Renal pelvis (tissue), 4 donors: ENCODE measurements around the gene TLE1. TPM values are rescaled to one million over a fixed set of nuclear protein-coding genes. Genes with fewer than 3 reads are reported as not detected.

ENCODE experiments used
- DNase-seq: peaks from one replicate; pipeline ENCODE4 v3.0.0-alpha.2; 2013
- polyA plus RNA-seq, 3 donors: library from polyadenylated mRNA; unstranded; fragments of 120-200 nt; gene quantifications; one replicate each; pipeline ENCODE4 v1.2.1, GENCODE V29; 2013; ENCODE audit not compliant: insufficient read length in 3 of 3

Gene TLE1
- polyA plus RNA-seq, 3 donors, result 53.3 to 77.5 (median 67.6) TPM

DNA sequence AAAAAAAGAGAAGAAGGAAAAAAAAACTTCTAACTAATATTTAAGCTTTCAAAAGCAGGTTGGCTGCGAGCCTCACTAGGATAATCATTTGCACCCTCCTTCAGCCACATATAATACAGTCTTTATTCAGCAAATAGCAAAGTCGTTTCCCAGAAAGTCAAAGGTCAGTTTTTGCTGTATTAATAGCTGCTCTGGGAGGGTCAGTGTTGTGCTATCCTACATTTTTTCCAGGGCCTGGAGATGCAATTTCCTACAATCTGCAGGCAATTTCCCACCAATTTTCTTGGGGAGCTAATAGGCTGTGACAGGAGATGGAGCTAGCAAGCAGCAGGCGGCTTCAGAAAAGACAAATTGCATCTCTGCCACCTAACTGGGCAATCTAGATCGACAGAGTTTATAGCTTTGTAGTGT, 136.8 kb downstream of the TLE1 start:
- no peak for DNase-seq

DNA sequence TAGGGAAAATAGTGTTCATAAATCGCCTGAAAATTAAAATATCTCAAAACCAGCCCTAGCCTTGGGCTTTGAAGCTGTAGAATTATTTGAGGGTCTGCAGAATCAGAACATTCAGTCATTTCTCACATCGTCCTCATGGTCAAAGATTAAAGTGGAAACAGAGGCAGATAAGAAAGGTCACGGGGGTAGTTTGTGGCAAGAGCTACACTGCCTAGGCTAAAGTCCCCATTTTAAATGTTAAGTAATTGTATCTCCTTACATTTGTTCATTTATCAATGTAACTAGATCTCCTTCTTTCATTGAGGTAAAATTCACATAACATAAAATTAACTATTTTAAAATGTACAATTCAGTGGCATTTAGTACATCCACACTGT, 139.2 kb downstream of the TLE1 start:
- DNase-seq, result no peak

DNA sequence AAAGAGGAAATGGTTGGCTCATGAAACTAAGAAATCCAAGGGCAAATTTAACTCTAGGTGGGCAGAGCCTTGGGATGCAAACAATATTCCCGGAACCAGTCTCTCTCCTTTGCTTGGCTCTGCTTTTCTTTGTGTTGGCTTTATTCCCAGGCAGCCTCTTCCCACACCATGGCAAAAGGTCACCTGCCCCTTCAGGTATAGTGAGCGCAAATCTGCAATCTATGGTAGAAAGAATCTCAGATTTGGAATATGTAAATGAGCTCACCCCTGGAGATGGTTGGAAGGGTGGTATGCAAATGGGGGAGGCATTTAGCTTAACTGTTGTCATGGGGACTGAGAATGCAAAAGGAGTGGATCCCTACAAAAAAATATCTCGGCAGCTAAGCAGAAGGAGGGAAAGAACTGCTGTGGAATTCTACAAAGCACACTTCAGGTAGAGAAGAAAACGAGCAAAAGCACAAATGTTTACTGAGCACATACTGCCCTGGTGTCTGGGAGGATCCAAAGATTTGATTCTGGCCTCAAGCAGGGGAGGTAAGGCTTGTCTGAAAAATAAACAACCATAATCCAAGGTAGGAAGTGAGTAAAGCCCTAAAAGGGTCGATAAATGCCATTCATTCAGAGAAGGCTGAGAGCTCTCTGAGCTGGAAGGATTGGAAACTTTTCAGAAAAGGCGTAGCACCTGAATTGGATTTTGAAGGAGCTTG, 139.7 kb downstream of the TLE1 start:
- DNase-seq, result no peak

DNA sequence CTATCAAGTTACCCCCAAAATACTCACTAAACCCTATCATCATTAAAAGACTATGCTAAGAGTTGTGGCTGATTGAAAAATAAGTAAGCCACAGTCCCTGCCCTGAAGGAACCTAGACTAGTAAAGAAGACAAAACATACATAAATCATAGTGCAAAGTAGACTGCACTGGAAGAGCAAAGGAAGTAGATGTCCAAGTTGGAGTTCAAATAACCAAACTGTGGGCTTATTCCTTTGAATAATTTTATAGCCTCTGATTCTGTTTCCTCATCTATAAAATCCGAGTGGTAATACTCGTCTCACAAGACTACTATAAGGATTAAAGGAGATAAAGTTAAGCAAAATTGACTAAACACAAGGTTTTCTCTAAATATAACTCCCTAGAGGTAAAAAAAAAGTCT, 140.4 kb downstream of the TLE1 start:
- no peak for DNase-seq

DNA sequence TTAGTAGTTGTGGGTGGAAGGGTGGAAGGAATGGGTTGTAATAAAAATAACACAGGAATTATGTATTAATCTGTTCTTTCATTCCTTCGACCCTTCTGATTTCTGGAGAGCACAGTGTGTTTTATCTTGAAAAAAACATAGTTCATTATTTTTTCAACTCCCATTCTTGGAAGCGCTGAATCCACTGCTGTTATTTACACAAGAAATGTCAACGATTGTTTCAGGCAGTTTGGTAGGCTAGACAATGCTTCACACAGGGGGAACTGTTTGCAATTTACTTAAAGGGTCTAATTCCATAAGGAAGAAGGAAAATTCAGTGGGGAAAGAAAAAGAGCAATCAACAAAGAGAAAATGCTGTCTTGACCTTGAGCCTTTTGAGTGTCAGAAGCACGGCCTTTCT, 142.9 kb downstream of the TLE1 start:
- DNase-seq, result no peak

DNA sequence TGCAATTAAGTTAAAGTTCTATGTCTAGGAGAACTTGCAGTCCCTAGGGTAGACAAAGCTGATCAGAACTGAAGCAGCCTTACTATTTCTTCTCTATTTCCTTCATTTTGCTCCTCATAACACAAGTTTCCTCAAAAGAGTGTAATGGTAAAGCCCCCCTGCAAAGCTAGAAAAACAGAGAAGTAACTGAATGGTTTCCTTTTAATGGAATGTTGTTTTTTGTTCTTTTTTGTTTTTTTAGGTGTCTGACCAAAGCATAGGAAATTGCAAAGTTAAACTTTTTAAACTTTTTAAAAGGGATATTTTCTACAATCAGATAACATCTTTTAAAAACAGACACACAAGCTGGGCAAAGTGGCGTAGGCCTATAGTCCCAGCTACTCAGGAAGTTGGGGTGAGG, 145.7 kb downstream of the TLE1 start:
- no peak for DNase-seq

DNA sequence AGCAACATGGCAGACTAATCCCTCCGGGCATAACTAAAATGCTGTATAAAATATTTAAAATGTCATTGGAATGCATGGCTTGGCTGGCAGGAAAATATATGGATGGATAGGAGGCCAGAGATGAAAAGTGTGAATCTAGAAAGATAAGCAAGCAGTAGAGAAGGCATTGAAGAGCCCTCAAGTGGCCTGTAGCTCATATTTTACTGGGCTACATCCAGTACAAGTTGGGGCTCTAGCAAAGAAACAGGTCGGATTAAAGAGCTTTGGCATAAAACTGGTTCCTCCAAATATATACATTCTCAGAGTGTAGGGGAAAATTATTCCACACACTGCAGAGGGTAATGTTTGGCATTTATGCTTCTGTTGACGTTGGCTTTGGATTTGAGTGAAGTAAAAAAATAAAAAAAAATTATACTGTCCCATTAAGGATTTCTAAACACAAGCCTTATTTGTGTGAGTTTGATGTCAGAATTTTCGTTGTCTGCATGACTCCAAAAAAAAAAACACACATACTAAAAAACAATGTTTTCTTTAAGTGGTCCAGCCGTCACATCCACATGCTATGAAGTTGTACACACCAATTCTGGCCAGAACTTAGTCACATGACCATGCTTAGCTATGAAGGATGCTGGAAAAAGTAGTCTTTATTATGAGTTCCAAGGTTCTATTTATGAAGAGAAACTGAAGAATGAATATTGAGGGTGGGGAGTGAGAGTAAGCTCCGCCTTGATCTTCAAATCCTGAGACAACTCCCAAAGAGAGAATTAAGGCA, 147.0 kb downstream of the TLE1 start:
- DNase-seq, result no peak

DNA sequence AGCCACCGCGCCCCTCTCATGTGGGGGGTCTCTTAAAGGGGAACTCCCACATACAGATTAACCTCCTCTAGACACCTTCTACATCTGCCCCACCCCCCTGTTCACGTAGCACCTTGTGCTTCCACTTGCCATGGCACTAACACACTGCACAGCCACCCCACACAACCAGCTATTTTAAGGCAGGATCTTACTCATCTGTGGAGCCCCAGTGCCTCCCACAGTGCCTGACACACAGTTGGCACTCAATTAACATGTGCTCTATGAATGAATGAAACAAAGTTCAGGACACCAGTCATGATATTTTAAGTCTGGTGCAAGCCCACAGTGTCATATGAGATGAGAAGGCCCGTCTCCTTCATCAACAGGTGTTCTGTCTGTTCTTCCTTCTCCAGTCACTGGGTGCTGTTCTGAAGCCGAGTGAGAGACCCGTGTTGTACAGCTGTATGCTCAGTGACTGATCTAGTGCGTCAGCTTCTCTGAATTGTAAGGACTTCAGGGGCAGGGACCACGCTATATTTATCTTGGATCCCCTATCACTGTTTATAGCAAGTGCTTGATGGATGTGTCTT, 149.1 kb downstream of the TLE1 start:
- no peak for DNase-seq

DNA sequence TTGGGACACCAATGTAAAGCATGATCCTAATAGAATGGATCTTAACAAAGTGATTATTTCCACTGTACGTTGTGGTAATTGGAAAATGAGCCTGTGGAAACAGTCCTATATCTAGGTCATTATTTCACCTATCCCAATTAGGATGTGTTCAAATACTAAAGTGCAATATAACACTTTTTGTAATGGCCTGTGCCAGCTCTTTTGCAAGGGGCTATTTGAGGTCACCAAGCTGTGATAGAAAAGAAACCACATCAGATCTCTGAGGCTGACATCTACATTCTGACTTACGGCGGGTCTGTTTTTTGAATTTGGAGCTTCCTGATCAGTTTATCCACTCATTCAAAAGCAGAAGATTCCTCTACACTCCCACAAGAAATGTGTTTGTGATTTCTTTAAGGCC, 150.0 kb downstream of the TLE1 start:
- no peak for DNase-seq

DNA sequence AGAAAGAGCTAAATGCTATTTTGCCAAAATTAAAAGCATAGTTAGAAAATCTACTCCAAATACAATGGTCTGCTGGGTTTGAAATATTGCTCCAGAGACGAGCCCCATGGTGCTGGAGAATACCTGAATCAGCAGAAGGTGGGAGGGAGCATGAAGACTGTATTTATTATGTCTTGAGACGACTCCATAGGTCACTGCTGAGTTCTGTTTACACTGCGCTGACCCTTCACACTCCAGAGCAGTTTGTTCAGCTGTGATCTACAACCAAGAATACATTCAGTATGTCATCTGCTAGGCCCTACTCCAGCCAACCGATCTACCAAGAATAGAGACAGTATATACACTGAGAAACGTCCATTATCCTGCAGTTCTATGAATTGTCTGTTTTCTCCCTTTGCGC, 150.5 kb downstream of the TLE1 start:
- DNase-seq, result peak; percentile 73

DNA sequence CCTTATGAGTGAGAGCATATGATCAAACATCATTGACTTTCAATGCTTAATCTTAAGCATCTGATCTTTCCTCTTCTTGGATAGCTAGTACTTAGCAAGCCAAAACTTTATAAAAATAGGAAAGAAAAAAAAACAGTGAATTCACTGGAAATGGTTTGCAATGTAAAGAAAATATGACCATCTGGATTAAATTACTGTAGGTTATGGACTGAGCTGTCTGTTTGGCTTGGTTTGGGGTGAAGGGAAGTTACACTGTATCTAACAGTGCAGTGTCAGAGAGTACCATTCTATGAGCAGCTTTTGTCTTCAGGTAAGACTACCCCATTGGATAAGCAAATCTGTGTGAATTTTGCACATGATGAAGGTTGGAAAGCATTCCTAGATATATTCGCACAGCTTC, 151.4 kb downstream of the TLE1 start:
- no peak for DNase-seq

DNA sequence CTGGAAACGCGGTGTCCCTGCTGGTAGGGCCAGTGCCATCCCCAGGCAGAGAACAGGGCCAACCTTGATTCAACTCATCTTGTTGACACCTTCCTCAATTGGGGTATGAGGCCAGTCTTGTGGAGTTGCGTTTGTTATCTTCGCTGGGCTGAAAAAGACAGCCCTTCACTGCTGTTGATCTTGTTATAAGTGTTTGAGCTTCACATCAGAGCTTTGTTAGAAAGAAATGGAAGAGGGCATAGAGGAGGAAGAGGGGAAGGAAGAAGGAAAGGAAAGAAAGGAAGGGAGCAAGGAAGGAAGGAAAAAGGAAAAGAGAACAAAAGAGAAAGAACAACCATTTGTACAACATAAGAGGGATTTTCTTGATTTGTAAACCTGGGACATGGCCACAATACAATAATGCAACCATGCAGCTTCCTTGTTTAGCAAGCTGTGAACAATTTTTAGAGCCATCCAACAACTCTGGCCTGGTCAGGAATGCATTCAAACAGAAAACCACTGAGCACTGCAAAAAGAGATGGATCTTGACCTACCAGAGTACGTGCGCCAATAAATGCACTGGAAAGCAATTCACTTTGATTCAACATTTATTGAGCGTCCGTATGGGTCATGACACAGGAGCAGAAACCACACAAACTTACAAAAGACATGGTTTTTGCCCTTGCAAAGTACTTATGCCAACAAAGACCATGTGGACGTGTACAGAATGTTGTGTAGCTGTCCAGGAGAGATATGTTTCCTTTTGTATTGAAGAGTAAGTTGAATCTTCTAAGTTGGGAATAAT, 152.9 kb downstream of the TLE1 start:
- DNase-seq, result no peak

DNA sequence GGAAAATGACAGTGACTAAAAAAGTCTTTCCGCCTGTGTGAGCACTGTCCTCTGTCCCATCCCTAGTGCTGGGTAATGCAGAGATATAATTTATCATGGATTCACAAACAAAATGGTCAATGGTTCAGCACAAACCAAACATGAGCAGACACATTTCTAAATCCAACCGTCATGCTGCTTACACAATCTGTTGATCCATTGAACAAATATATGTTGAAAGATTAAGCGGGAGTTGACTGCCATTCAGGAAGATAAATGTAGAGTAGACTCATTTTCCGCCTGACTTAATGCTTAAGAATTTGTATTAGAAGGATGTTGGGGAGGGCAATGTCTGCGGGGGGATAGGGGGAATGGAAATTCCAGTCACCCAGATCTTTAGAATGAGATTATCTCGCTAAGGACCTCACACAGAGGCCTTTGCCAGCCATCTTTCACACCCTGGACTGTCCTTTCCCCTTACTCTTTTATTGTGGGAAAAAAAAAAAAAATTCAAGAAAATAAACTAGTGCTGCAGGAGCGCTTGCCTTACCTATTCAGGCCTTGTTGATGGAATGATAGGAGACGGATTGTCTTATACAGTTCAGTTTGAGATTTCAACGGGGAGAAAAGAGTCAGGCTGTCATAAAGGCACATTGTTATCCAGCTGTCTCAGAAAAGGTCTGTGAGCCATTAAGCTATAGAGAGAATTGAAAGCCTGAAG, 153.7 kb downstream of the TLE1 start:
- DNase-seq, result no peak

DNA sequence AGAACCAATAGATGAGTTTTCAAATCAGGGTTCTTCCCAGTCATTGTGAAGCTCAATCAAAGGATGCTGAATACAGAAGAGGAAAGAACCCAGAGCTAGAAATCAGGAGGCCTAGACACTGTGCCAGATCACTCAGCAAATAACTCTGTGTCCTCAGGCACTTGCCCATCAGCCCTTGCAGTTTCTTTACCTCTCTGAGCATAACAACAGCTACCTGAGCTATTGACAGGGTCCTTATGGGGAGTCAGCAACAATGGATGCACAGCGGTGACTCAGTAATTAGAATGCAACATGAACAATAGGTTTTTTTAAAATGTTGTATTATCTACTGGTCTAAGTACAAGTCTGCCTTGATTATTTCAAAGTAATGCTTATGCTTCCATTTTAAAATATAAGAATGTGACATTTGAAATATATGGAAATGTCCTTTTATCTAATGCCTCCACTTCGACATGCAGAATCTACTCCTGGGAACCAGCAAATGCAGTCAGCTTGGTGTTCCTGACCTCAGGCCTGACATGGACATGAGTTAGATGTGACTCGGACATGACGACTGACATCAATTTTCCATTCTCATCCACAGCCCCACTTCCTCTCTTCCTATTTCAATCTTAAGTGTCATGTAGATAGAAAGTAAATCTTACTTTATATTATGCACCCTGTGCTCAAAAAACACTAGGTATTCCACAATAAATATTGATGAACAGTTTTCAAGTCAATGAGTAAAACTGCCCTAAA, 155.0 kb downstream of the TLE1 start:
- DNase-seq, result no peak

Other genes starting within 250 kb of the TLE1 start
- not detected for gene SPATA31D4, start 238.9 kb upstream of the TLE1 start, polyA plus RNA-seq